ENCODE results near the gene PRIMPOL. TPM values are rescaled to one million over a fixed set of nuclear protein-coding genes. Genes with fewer than 3 reads are reported as not detected.

PRIMPOL gene
- total RNA-seq, 1 experiment from 2014 or later: 12.7 TPM

DNA sequence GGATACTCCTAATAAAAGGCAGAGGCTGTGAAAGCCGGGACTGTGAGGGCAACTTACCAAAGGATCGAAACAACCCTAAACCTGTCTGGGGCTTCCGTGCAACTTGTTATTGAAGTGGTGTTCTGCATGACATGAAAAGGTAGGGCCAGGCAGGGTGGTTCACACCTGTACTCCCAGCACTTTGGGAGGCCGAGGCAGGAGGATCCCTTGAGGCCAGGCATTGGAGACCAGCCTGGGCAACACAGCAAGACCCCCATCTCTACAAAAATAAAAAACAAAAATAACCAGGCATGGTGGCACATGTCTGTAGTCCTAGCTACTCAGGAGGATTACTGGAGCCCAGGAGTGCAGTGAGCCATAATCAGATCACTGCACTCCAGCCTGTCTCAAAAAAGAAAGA is 12.6 kb upstream of the PRIMPOL start:
- DNase-seq: no peak
- intact Hi-C loops (cut with micrococcal nuclease; ENCODE audit: unreplicated experiment): no loop called here
- peaks cover 25% of the 10 kb centered on the region for H3K36me3 Mint-ChIP-seq (ENCODE audit: insufficient read depth, unreplicated experiment)
- no TSS peak for BruUV-seq (replicated peaks)
- TF ChIP-seq, protein P1, sequence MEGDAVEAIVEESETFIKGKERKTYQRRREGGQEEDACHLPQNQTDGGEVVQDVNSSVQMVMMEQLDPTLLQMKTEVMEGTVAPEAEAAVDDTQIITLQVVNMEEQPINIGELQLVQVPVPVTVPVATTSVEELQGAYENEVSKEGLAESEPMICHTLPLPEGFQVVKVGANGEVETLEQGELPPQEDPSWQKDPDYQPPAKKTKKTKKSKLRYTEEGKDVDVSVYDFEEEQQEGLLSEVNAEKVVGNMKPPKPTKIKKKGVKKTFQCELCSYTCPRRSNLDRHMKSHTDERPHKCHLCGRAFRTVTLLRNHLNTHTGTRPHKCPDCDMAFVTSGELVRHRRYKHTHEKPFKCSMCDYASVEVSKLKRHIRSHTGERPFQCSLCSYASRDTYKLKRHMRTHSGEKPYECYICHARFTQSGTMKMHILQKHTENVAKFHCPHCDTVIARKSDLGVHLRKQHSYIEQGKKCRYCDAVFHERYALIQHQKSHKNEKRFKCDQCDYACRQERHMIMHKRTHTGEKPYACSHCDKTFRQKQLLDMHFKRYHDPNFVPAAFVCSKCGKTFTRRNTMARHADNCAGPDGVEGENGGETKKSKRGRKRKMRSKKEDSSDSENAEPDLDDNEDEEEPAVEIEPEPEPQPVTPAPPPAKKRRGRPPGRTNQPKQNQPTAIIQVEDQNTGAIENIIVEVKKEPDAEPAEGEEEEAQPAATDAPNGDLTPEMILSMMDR (IDR thresholded peaks at IDR 0.05; ENCODE audit: unreplicated experiment): no peak
- no peak overlapping the region for H3K27ac Mint-ChIP-seq (ENCODE audit: unreplicated experiment)
- no peaks in the 10 kb centered on the region for H3K27me3 Mint-ChIP-seq (ENCODE audit: unreplicated experiment)
- peaks cover 5% of the 10 kb centered on the region for H3K4me1 Mint-ChIP-seq (ENCODE audit: low read depth, unreplicated experiment)
- CTCF ChIA-PET: no interaction called here
- H3K4me3 Mint-ChIP-seq (ENCODE audit: low read depth, unreplicated experiment): no peak overlapping the region
- no peaks in the 10 kb centered on the region for H3K9me3 Mint-ChIP-seq (ENCODE audit: low read depth, unreplicated experiment)

DNA sequence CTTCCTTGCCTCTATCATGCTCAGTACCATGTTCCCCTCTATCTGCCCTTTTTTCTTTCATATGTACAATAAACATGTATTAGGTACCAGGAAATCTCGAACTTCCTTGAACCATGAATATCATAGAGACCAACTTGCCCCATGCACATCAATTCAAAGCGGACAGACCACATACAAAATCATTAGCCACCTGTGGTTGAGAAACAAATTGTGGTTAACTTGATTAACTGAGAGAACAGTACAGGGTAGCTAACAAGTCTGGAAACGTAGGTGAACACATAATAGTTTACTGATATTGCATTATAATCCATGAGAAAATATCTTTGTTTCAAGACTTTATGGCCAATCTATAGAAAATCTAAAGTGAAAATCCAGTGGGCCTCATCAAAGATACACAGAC is 8.5 kb upstream of the PRIMPOL start:
- H3K4me1 Mint-ChIP-seq (ENCODE audit: low read depth, unreplicated experiment): peaks cover 2% of the 10 kb centered on the region
- H3K36me3 Mint-ChIP-seq (ENCODE audit: insufficient read depth, unreplicated experiment): peaks cover 16% of the 10 kb centered on the region
- no peak overlapping the region for H3K4me3 Mint-ChIP-seq (ENCODE audit: low read depth, unreplicated experiment)
- no peak for DNase-seq
- CTCF ChIA-PET: no interaction called here
- intact Hi-C loops (cut with micrococcal nuclease; ENCODE audit: unreplicated experiment): no loop called here
- no peaks in the 10 kb centered on the region for H3K9me3 Mint-ChIP-seq (ENCODE audit: low read depth, unreplicated experiment)
- TF ChIP-seq, protein P1 (IDR thresholded peaks at IDR 0.05; ENCODE audit: unreplicated experiment): no peak
- no peaks in the 10 kb centered on the region for H3K27me3 Mint-ChIP-seq (ENCODE audit: unreplicated experiment)
- H3K27ac Mint-ChIP-seq (ENCODE audit: unreplicated experiment): no peak overlapping the region
- BruUV-seq (replicated peaks): no TSS peak

DNA sequence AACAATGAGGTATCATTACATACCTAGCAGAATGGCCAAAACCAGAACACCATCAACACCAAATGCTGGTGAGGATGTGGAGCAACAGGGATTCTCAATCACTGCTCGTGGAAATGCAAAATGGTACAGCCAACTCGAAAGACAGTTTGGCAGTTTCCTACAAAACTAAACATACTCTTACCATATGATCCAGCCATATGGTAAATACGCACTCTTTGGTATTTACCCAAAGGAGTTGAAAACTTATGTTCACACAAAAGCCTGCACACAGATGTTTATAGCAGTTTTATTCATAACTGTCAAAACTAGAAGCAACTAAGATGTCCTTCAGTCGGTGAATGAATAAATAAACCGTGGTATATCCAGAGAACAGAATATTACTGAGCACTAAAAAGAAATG is 8.1 kb upstream of the PRIMPOL start:
- BruUV-seq (replicated peaks): no TSS peak
- Mint-ChIP-seq H3K9me3 (ENCODE audit: low read depth, unreplicated experiment) (no peaks in the 10 kb centered on the region), H3K27ac (ENCODE audit: unreplicated experiment) (no peak overlapping the region), H3K27me3 (ENCODE audit: unreplicated experiment) (no peaks in the 10 kb centered on the region), H3K4me3 (ENCODE audit: low read depth, unreplicated experiment) (no peak overlapping the region), H3K36me3 (ENCODE audit: insufficient read depth, unreplicated experiment) (peaks cover 16% of the 10 kb centered on the region), H3K4me1 (ENCODE audit: low read depth, unreplicated experiment) (peaks cover 6% of the 10 kb centered on the region)
- intact Hi-C loops (cut with micrococcal nuclease; ENCODE audit: unreplicated experiment): no loop called here
- no peak for DNase-seq
- TF ChIP-seq, protein P1 (IDR thresholded peaks at IDR 0.05; ENCODE audit: unreplicated experiment): no peak
- CTCF ChIA-PET: no interaction called here

DNA sequence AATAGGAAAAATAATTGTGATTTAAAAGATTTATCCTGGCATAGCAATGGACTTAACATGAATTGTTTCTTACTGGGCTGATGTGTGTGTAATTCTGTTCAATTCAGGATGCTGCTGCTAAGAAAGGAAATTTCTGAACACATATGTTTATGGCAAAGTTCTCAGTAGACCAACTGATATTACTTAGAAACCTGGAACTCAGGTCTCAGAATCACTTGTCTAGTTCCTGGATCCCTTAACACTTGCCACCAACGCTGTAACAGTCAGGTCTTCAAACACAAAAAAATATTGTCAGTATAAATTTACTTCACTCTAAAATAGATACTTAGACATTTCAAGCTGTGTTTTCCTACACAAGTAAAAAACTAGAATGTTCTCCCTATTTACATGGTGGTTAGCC is 5.8 kb upstream of the PRIMPOL start:
- TF ChIP-seq, protein P1 (IDR thresholded peaks at IDR 0.05; ENCODE audit: unreplicated experiment): no peak
- Mint-ChIP-seq H3K27ac (ENCODE audit: unreplicated experiment) (no peak overlapping the region), H3K4me3 (ENCODE audit: low read depth, unreplicated experiment) (no peak overlapping the region), H3K9me3 (ENCODE audit: low read depth, unreplicated experiment) (no peaks in the 10 kb centered on the region), H3K36me3 (ENCODE audit: insufficient read depth, unreplicated experiment) (peaks cover 22% of the 10 kb centered on the region), H3K4me1 (ENCODE audit: low read depth, unreplicated experiment) (peaks cover 10% of the 10 kb centered on the region), H3K27me3 (ENCODE audit: unreplicated experiment) (no peaks in the 10 kb centered on the region)
- no peak for DNase-seq
- CTCF ChIA-PET: no interaction called here
- intact Hi-C loops (cut with micrococcal nuclease; ENCODE audit: unreplicated experiment): no loop called here
- no TSS peak for BruUV-seq (replicated peaks)
